ENCODE measurements around the gene MEF2D.

DNA sequence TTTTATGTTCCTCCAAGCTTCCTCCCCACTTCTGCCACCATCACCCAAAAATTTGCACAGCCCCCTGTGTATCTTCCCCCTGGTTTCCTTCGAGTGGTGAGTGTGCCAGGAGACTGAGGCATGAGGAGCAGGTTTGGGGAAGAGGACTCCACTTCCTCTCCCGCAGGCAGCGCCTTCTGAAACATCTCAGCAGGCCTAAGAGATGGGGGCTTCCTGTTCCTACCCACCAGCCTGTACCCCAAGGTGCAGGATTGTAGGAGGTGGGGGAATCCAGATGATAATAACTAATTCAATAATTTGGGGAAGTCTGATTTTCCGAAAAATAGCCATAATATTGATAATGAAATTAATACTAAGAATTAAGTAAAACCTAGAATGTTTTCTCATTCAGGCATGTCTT, 69.2 kb downstream of the MEF2D start:
- no peak for TF ChIP-seq POLR2A (IDR thresholded peaks at IDR 0.05; ENCODE audit: low read length)
- TF ChIP-seq GATA1 (IDR thresholded peaks at IDR 0.05; ENCODE audit: low read depth, low read length) = no peak
